HG03520 (cell line): ENCODE results near the gene PRDM16.

Source experiments
- ATAC-seq: cut with Tn5 transposase; IDR thresholded peaks from one replicate; pipeline ENCODE4 v1.9.1; 2021; ENCODE audit warnings: mild to moderate bottlenecking, moderate library complexity; ENCODE audit not compliant: unreplicated experiment

Gene PRDM16

DNA sequence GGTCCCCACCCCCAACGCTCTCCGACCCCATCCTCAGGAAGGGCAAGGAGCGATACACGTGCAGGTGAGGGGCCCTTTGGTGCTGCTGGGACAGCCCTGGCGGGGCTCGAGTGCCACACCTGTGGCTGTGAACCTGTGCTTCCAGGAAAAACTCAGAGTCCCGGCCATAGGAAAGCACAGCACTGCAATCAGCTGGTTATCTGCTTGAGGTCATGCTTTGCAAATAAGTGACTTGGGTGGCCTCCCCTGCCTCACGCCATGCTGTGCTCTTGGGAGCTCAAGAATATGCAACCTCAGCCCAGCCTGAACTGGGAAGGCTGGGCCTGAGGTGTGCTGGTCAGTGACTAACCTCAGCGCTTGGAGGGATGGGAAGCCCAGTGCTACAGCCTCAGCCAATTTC is 348.9 kb downstream of the PRDM16 start:
- ATAC-seq: no peak

DNA sequence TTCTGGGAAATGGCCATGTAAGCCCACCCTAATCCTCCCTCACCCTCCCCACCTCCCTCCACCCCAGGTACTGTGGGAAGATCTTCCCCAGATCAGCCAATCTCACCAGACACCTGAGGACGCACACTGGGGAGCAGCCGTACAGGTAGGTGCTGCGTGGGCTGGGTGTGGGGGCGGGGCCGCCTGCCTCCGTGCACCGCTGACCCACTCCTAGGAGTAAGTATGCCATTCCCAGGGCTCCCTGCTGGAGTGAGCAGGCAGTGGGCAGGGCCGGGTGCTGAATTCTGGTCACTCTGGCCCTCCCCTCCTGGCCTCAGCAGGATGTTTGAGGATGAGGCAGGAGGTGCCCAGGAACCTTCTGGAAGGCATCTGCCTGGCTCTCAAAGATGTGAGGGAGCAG is 349.6 kb downstream of the PRDM16 start:
- ATAC-seq: no peak

DNA sequence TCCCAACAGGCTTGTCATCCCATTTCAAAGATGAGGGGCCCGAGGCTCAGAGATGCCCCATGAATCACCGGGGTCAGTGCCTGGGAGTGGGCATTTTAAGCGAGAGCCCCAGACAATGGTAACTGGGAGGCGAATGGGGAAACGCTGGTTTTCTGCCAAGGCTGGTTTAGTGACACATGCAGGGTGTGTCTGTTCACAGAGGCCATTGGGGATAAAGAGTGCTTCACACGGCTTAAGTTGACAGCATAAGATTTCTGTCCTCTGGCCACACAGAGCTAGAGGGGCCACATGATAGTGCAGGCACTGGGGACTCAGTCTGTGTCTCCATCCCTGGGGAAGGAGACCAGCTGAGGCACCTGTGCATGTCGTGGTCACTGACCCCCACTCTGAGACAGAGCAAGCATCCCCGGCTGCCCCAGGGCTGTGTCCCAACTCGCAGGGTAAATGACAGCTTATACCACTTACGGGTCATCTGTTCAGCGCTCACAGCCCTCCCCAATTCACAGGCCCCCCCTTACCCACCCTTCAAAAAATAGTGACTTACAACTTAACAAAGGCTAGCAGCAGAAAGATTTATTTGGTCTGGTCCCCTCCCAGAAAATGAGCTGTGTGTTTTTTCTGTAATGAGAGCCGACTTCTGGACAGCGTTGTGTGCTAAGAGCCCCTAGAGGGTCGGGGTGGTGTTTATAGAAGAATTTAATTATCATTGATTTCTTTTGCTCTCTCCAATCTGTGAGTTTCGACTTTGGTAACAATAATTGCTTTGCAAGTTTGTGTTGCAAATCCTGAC is 350.6 kb downstream of the PRDM16 start:
- no peak for ATAC-seq

DNA sequence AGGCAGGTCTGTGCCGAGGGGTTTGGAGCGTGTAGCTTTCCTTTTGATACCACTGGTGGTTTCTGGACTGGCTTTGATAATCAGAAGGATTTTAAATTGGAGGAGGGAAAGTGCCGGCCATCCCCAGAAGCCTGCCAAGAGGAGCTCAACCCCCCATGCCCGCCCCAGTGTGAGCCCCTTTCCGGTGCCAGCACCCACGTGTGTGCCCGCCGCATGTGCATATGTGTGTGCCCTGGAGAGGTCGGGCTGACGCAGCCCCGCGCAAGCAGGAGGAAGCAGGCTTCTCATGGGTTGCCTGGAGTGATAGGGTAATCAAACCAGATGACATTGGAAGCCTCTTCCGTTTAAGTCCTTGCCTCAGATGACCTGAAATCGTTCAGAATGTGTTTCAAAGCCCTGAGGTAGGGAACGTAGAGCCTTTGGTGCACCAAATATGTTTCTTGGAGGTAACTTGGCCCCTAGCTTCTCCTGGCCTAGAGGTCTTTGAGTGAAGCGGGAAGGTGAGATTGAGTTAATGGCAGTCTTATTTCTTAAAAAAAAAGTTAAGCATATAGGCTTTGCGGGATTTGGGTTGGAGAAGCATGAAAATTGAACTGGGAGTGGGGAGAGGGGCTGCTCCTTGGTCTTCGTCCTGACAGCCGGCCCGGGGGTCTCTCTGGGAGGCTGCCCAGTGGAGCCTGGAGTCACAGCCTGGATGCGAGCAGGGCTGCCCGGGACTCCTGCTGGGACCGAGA is 351.4 kb downstream of the PRDM16 start:
- ATAC-seq: no peak

DNA sequence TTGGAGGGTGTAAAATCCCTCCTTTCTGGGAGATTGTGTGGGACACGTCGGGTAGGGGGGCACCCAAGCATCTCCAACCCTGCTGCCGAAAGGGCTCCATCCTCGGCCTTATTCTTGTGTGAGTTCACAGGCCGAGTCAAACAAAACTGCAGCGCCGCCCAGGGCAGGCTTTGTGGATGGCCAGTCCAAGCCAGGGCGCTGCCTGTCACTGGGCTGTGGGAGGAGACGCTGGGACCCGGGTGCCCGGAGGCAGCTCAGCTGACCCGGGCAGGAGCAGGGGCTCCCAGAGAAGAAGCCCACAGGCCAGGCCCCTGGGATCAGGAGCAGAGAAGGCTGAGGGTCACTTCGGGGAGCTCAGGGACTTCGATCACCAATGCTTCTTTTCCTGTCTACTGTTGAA is 353.6 kb downstream of the PRDM16 start:
- no peak for ATAC-seq

DNA sequence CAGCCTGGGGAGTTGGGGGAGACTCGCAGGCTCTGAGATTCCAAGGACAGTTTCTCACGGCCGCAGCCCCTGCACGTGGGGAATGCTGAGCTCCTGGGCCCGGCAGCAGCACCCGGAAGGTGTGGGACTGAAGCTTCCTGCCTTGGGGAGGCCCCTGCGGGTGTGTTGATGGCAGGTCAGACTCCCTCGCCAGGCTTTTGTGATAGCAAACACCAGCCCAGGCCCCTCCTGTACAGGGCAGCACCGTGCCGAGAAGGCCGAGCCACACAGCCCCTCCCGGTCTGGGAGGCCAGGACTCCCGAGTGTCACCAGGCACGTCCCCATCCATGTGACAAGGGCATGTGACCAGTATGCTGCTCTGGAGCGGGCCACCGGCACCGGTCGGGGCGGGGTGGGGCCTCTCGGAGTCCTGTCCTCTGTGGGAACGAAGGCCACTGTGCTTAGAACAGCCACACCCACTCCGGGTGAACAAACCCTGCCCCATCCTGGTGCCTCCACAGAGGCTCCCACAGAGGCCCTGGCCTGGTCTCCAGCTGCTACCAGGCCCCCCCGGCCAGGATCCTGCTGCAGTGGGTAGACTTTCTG is 354.3 kb downstream of the PRDM16 start:
- no peak for ATAC-seq

DNA sequence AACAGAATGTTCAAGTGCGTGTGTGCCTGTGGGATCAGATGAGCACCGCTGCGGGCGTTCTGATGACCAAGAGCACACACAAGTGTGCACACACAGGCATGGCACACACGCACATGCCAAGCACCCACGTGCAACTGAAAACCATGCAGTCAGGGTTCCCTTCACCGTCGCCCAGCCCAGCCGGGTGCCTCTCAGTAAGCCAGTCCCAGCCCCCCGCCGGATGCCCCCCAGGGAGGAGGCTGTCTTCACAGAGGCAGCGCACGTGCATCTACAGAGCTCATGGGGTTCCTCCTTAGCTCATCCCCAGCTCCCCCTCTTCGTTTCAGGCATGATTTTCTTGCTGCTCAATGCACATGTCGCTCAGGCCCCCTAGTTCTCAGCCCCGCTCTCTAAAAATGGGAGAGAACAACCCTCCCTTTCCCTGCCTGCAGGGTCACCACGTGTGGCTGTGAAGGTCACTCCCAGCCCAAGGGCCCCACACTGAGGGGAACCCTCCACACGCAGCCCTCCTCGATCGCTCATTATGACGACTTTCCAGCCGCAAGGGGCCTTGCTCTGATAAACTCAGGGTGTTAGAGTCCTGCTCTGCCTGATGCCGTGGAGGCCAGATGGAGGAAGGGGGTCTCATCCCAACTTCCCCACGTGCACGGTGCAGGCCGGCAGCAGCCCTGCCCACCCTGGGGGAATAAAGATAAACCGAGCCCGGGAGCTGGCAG is 355.1 kb downstream of the PRDM16 start:
- no peak for ATAC-seq

DNA sequence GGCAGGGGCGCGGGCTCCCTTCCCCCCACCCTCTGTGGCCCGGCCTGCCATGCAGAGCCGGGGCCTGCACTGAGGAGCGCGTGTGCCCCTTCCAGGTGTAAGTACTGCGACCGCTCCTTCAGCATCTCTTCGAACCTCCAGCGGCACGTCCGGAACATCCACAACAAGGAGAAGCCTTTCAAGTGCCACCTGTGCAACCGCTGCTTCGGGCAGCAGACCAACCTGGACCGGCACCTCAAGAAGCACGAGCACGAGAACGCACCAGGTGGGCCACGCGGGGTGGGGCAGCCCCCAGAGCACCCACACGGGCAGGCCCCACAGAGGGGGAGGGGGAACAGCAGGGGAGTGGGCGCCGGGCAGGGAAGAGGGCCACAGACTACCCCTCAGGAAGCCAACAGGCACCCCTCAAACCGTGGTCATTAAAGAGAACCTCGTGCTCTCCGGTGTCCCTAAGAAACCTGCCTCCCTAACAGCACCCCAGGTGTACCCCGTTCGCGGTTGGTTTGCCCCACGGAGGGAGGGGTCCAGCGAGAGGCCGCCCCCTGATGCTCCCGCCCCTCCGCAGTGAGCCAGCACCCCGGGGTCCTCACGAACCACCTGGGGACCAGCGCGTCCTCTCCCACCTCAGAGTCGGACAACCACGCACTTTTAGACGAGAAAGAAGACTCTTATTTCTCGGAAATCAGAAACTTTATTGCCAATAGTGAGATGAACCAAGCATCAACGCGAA is 356.6 kb downstream of the PRDM16 start:
- no peak for ATAC-seq

DNA sequence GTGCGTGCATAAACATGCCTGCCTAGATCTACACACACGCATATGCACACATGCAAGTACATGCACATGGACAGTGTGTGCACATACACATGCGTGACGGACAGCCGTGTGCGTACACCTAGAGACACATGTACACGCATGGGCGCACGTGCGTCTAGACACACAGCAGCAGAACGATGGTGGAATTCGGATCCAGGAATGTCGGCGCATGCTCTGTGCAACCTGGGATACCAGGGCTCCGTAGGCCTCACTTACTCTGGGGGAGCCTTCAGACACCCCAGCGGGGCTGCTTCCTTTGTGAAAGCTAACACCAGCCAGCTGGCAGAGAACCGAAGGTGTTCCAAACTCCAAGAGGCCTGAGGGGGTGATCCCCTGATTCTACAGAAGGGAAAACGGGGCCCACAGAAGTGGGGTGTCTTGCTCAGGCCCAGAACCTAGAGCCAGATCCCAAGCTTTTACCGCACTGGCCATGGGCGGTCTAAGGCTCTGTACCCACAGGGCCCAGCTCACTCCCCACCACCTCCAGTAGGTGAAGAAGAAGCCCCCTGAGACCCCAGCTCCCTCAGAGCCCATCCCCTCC is 358.0 kb downstream of the PRDM16 start:
- ATAC-seq: no peak

DNA sequence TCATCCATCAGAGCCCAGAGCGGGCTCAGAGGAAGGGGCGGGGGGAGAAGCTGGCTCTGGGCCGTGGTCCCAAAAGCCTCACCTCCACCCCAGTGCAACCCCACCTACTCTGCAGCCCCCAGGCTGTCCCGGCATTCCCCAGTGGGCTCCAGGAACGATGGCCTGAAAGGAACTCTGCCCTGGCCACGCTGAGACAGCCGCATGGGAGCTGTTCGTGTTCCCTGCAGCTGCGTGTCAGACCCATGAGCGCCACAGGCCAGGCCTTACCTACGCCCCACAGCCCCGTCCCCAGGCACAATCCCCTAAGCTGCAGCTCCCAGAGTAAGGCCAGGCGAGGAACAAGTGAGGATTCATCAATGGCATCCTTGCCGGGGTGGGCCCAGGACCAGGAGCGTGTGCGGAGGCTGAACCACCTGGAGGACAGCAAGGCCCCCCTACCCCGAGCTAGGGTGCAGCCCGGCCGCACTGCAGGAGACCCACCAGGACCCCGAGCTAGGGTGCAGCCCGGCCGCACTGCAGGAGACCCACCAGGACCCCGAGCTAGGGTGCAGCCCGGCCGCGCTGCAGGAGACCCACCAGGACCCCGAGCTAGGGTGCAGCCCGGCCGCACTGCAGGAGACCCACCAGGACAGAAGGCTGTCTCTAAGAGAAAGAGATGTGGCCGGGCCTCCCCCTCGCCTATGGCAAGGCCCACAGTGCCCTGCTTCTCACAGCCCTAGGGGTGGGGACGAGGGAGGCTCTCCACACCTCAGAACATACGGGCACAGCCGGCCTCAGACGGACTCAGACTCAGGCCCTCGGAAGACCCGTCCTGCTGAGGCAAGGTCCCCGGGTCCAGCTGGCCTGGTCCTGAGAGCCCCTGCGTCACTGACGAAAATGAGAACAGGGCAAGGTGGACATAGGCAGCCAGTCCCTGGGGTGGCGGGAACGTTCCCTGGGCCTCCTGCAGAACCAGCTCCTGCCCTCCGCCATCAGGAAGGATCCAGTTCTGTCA is 359.0 kb downstream of the PRDM16 start:
- no peak for ATAC-seq

DNA sequence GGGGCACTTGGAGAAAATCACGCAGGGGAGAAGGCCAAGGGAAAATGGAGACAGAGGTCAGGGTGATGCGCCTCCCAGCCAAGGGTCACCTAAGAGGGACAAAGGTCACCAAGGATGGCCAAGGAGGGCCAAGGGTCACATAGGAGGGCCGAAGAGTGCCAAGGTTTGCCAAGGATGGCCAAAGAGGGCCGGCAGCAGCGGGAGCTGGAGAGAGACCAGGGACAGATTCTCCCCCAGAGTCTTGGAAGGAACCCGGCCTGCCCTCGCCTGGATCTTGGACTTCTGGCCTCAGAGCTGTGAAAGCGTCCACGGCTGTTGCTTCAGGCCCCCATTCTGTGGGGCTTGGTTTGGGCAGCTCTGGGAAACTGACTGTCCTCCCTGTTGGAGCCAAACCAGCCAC is 359.9 kb downstream of the PRDM16 start:
- ATAC-seq: no peak

DNA sequence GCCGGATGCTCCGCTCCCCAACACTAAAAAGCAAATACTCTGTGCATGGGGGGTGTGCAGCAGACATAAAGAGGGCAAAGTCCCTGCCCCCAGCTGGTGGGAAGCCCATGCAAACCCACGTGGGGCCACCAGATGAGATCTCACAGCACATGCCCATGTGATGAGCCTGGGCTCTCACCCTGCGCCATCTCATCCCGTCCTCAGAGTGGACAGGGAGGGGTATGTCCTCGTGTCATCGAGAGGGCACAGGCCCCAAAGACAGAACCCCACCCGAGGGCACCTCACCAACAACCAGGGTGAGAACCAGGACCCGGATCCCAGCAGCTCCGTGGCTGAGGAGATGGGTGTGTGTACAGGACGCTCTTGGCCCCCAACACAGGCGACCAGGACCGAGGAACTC is 360.3 kb downstream of the PRDM16 start:
- no peak for ATAC-seq

DNA sequence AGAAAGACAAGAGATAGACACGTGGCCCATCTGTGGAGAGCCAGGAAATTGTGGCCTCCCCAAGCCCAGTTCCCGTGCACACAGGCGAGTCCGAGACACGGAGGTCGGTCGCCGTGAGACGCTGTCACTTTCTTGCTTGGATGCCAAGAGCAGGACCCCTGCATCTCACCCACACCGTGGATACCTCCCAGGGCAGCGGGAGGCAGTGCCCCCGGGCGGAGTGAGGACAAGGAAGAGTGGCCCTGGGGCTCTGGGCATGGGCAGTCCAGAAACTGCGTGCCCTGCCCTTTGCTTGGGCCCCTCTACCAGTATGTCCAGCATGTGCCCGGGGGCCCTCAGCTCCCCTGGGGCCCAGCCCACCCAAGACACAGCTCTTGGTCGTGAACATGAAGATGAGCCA is 360.8 kb downstream of the PRDM16 start:
- no peak for ATAC-seq

DNA sequence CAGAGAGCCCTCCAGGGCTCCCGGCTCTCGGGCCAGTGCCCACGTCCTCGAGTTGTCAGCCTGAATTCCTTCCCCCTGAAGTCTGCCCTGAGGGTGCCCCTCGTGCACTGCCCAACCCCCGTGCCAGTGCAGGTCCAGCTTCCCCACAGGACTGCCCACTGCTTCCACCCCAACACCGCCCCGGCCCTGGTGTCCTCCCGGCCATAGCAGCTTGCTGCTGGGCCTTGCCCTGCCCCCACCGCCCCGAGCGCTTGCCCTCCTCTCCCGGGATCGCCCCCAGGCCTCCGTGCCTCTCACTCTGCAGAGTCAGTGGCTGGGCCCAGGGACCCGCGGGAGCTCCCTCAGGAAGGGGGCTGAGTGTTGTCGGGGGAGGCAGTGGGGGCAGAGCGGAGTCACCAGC is 361.4 kb downstream of the PRDM16 start:
- ATAC-seq: no peak

DNA sequence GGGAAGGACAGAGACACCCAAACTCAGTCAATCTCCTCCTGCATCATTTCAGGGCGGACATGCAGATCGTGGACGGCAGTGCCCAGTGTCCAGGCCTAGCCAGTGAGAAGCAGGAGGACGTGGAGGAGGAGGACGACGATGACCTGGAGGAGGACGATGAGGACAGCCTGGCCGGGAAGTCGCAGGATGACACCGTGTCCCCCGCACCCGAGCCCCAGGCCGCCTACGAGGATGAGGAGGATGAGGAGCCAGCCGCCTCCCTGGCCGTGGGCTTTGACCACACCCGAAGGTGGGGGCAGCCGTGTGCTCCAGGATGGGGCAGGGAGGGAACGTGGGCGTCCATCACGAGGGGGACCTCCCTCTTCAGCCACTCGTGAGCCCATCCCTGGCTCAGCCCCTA is 361.8 kb downstream of the PRDM16 start:
- no peak for ATAC-seq

DNA sequence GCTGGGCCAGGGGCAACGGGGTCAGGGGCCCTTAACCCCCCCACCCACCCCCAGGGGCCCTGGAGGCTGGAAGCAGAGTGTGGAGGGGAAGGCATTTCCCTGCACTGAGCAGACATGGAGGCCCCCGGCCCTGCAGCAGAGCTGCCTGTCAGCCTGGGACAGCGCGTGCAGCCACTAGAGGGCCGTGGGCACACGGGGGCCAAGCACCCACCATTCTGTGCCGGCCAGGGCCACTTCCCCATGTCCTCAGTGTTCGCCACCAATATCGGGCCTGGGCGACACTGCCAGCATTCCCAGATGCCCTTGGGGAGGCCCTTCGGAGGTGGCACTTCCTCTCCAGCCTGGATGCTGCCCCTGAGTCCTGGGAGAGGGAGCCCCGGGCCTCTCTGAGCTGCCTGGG is 362.3 kb downstream of the PRDM16 start:
- no peak for ATAC-seq

DNA sequence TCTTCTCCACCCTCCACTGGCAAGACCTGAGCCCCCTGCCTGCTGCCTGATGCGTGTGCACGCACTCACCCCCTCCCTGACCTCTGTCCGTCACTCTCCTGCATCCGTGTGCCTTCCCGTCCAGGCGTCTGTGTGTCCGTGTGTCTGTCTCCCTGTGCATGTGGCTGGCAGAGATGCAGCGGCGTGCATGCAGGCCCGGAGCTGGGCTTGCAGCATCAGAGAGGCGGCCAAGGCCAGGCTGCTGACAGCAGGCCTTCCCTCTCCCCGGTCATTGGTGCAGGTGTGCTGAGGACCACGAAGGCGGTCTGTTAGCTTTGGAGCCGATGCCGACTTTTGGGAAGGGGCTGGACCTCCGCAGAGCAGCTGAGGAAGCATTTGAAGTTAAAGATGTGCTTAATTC is 362.7 kb downstream of the PRDM16 start:
- ATAC-seq: no peak

DNA sequence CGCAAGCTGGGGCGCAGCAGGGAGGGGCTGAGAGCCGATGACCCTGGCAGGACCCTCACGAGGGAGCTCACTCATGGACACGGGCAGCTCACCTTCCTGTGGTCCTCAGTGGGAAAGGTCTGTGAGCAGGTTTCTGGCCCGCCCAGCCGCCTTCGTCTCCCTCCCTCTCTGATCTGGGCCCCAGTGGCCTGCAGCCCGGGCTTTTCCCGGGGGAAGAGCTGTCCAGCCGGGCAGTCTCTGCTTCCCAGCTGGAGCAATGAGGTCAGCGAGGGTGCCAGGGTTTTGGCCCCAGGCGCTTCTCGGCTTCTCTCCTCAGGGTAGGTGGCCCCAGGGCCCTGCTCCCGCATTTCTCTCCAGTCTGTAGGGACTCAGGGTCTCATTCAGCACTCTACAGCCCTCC is 363.3 kb downstream of the PRDM16 start:
- no peak for ATAC-seq

DNA sequence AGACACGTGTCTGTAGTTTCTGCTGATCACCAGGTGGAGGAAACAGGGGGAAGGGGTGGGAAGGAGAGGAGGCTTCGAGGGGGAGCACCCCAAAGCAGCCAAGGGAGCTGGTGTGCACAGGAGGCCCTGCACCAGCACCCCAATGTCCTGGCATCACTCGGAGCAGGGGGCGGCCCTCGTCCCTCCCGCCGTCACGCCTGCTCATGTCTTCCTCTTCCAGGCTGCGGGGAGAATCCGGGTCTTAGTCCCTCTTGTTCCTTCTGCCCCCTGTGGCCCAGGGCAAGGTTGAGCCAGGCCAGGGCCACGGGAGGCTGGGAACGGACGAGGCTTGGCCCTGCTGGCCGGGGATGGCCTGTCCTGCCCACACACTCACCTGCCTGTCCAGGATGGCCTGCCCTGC is 364.1 kb downstream of the PRDM16 start:
- no peak for ATAC-seq
